NCI-H146 treated with DMSO at 0.1 percent for 48 hours (cell line): ENCODE data around the gene ALS2CL.

Experiments
- DNase-seq: peaks from one replicate; lab custom pipeline; 2025; ENCODE audit not compliant: unreplicated experiment; lab: John Stamatoyannopoulos, UW

ALS2CL gene

GRCh38 chr3:46643701-46644100 lies 49.8 kb downstream of the ALS2CL start:
- no peak for DNase-seq

- no peak for DNase-seq
These were observed 50.5 kb downstream of the ALS2CL start for GRCh38 chr3:46642971-46643370.

GRCh38 chr3:46640927-46641326 lies 52.6 kb downstream of the ALS2CL start:
- DNase-seq: no peak

GRCh38 chr3:46639221-46639620 lies 54.3 kb downstream of the ALS2CL start:
- DNase-seq: no peak

DNA sequence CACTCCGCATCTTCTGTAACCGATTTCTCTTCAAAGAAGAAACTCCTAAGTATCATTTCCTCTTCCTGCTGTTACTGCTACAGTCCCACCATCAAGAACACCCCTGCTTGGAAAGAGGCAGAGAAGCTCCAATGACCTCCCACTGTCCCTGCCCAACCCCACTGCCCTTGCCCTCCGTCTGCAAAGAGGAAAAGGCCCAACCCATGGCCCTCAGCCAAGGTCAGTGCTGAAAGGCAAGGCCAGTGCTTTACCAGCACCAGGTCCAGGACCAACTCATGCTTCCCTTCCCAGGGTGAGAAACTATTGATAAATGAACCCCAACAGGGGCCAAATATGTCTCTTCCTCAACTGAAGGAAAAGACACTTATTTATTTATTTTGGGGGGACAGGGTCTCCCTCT lies 58.6 kb downstream of the ALS2CL start:
- no peak for DNase-seq

- no peak for DNase-seq
These were observed 60.7 kb downstream of the ALS2CL start for GRCh38 chr3:46632792-46633191.

DNA sequence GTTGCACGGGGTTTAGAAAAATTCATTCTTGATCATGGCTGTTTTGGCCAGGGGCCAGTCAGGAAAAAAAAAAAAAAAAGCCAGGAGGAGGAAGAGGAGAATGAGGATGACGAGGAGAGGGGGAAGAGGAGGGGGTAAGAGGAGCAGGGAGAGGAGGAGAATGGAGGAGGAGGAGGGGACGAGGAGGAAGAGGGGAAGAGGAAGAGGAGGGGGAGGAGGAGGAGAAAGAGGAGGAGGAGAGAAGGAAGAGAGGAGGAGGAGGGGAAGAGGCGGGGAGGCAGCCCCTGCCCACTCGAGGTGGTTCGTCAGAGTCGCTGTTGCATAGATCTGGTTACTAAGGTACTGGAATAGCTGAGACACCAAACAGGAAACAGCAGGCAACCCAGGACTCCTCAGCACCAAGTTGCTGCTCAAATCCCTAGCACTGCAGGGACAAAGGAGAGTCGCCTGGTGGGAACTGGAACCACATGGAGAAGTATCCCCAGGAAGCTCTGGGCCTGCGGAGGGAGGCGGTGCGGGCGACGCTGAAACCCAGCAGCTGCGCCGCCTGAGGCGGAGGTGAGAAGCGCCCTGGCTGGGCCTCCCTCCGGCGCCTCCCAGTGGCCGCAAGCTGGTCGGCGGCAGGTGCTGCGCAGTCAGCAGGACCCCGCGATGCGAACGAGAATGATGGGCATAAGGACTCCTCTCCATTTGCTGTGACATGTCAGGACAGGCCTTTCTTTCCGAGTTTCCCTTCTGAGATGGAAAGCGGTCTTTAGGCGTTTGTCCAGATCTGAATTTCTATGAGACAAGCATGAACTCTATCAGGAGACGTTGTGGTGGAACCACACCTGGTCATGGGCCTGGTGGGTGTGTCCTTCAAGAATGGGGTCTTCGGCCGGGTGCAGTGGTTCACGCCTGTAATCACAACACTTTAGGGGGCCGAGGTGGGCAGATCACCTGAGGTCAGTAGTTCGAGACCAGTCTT lies 63.6 kb downstream of the ALS2CL start:
- no peak for DNase-seq

DNA sequence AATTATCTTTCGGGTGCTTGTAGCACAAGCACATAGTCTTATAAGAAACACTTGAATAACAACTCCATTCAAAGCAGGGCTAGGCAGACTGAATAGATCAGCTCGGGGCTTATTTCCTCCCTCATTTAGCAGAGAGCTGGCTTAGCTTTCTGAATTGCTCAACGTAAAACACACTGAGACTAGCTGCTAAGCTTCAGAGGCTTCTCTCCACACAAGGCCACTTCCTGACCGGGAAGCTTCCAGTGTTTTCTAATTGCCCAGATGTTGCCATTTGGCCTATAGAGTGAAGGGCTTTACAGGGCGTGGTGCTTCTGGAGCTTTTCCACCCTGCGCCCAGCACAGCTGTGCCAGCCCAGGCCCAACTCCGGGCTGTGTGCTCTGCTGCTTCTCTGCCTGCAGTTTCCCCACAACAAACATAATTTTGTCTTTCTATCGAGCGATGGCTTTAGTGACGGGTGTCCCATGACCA lies 64.5 kb downstream of the ALS2CL start:
- DNase-seq: no peak

GRCh38 chr3:46627078-46627477 lies 66.4 kb downstream of the ALS2CL start:
- no peak for DNase-seq

DNA sequence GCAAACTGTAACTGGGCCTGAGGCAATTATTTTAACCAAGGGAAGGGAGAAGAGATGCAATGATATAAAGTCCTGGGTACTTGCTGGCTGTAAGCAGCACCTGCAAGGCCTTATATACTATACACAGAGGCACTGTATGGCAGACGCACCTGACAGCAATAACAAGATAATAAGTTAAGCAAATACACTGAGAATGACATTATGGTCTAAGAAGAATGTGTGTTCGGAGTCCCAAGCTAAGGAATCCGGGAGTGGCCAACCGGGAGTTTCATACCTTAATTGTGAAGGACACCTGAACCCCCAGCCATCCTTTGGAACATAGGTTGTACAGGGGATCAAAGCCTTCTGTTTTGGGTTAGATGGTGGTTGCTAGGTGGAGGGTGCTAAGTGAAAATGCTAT lies 67.4 kb downstream of the ALS2CL start:
- DNase-seq: no peak

DNA sequence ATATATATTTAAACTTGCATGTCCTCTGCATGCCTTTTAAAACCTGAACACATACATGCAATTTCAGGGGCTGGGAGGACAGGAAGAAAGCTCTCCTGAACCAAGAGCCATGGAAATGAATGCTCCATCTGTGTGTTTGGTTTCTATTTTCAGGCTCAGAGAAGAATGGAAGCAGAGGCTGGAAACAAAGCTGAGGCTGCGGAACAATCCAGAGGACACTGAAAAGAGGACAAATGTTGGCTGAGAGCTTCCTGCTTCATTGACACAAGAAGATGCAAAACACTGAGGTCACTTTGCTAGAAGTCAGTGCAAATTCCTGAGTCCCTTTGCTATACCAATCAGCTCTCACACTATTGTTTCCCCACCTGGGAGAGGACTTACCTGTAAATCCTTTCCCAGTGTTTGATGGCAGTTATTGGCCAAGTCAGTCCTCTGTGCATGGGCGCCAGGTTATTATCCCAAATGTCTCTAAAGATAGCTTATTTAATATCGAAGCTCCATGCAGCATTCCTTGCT lies 68.4 kb downstream of the ALS2CL start:
- no peak for DNase-seq

DNA sequence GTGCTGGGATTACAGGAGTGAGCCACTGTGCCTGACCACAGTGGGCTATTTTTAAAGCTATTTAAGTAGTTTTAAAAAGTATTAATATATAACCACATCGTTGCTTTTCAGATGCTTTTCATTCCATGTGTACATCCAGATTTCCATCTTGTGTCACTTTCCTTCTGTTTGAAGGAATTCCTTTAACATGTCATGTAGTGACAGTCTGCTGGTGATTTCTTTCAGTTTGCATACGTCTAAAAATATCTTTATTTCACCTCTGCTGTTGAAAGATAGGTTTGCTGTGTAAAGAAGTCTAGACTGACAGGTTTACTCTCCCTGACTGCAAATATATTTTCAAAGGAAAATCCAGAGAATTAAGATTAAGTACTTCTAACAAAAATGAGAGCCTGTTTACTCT lies 68.9 kb downstream of the ALS2CL start:
- DNase-seq: no peak

GRCh38 chr3:46619845-46620778 lies 73.4 kb downstream of the ALS2CL start:
- no peak for DNase-seq
